Nephron progenitor cell (in vitro differentiated cells): Measurements from ENCODE around the gene RSRC1.

ENCODE experiments used
- DNase-seq: peaks from one replicate; pipeline ENCODE4 v3.0.0; 2021
- H3K27ac Mint-ChIP-seq: 2 replicates; pipeline ENCODE4 v1.8.0; 2021; ENCODE audit warnings: mild to moderate bottlenecking, moderate library complexity, mixed read lengths
- H3K27me3 Mint-ChIP-seq: 2 replicates; pipeline ENCODE4 v1.8.0; 2021; ENCODE audit warnings: mild to moderate bottlenecking, low read depth, mixed read lengths; ENCODE audit not compliant: poor library complexity
- H3K36me3 Mint-ChIP-seq: 2 replicates; pipeline ENCODE4 v1.8.0; 2021; ENCODE audit warnings: low read depth, mixed read lengths
- H3K4me1 Mint-ChIP-seq: 2 replicates; pipeline ENCODE4 v1.8.0; 2021; ENCODE audit warnings: mixed read lengths
- H3K4me3 Mint-ChIP-seq: 2 replicates; pipeline ENCODE4 v1.8.0; 2021; ENCODE audit warnings: mild to moderate bottlenecking, moderate library complexity, mixed read lengths
- H3K9me3 Mint-ChIP-seq: 2 replicates; pipeline ENCODE4 v1.8.0; 2021; ENCODE audit warnings: mild to moderate bottlenecking, moderate library complexity, mixed read lengths
- CTCF ChIP-seq: fragments of 200-600 bp; sonication (generic); IDR thresholded peaks from 2 replicates; pipeline ENCODE4 v1.5.0; 2021; ENCODE audit warnings: antibody characterized with exemption

The RSRC1 gene

GRCh38 chr3:158552124-158552523, 442.2 kb downstream of the RSRC1 start:
- H3K4me1 Mint-ChIP-seq, result no peaks in the 10 kb centered on the region
- peaks cover 12% of the 10 kb centered on the region for H3K36me3 Mint-ChIP-seq
- TF ChIP-seq CTCF, result no peak
- peaks cover 3% of the 10 kb centered on the region for H3K27me3 Mint-ChIP-seq
- H3K9me3 Mint-ChIP-seq, result peaks cover 3% of the 10 kb centered on the region
- no peak overlapping the region for H3K4me3 Mint-ChIP-seq
- no peak overlapping the region for H3K27ac Mint-ChIP-seq
- no peak for DNase-seq

DNA sequence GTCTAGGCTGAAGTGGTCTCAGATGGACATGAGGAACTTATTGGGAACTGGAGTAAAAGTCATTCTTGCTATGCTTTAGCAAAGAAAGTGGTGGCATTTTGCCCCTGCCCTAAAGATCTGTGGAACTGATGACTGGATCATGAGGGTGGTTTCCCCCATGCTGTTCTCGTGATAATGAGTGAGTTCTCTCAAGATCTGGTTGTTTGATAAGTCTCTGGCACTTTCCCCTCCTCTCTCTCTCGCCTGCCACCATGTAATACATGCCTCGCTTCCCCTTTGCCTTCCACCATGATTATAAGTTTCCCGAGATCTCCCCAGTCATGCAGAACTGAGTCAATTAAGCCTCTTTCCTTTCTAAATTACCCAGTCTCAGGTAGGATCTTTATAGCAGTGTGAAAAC, 449.6 kb downstream of the RSRC1 start:
- Mint-ChIP-seq H3K4me1 (no peaks in the 10 kb centered on the region), H3K27ac (no peak overlapping the region), H3K36me3 (no peaks in the 10 kb centered on the region), H3K27me3 (no peaks in the 10 kb centered on the region), H3K9me3 (no peaks in the 10 kb centered on the region), H3K4me3 (no peak overlapping the region)
- TF ChIP-seq CTCF, result no peak
- DNase-seq, result no peak

DNA sequence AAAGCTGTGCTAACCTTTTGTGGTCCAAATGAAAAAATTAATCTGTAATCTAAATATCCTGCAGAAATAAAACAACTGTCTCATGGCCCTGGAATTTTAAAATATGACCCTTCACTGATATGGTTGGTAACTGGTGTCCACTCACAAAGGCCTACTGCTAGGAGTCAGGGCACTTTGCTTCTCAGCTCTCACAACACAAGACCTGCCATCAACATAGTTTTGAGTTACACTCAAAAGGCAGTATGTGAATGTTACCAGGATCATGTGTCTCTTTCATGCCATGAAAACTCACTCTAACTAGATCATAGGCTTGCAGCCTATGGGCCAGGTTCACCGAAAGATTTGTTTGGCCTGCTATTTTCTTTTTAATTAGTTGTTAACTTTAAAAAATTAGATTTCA, 451.1 kb downstream of the RSRC1 start:
- H3K27ac Mint-ChIP-seq, result no peak overlapping the region
- H3K36me3 Mint-ChIP-seq, result no peaks in the 10 kb centered on the region
- H3K4me3 Mint-ChIP-seq, result no peak overlapping the region
- no peaks in the 10 kb centered on the region for H3K27me3 Mint-ChIP-seq
- DNase-seq, result no peak
- peaks cover 3% of the 10 kb centered on the region for H3K9me3 Mint-ChIP-seq
- no peaks in the 10 kb centered on the region for H3K4me1 Mint-ChIP-seq
- TF ChIP-seq CTCF, result no peak

GRCh38 chr3:158562674-158563073, 452.8 kb downstream of the RSRC1 start:
- Mint-ChIP-seq H3K4me1 (no peaks in the 10 kb centered on the region), H3K36me3 (no peaks in the 10 kb centered on the region), H3K9me3 (peaks cover 4% of the 10 kb centered on the region), H3K27me3 (peaks cover 4% of the 10 kb centered on the region), H3K4me3 (no peak overlapping the region), H3K27ac (no peak overlapping the region)
- DNase-seq, result no peak
- TF ChIP-seq CTCF, result no peak

GRCh38 chr3:158563076-158563475, 453.2 kb downstream of the RSRC1 start:
- H3K27me3 Mint-ChIP-seq, result peaks cover 6% of the 10 kb centered on the region
- DNase-seq, result no peak
- no peak overlapping the region for H3K27ac Mint-ChIP-seq
- H3K36me3 Mint-ChIP-seq, result no peaks in the 10 kb centered on the region
- no peak overlapping the region for H3K4me3 Mint-ChIP-seq
- H3K4me1 Mint-ChIP-seq, result no peaks in the 10 kb centered on the region
- TF ChIP-seq CTCF, result no peak
- H3K9me3 Mint-ChIP-seq, result peaks cover 4% of the 10 kb centered on the region

- Mint-ChIP-seq H3K4me3 (no peak overlapping the region), H3K27ac (no peak overlapping the region), H3K36me3 (no peaks in the 10 kb centered on the region), H3K27me3 (peaks cover 22% of the 10 kb centered on the region), H3K4me1 (no peaks in the 10 kb centered on the region), H3K9me3 (peaks cover 4% of the 10 kb centered on the region)
- no peak for TF ChIP-seq CTCF
- DNase-seq, result no peak
These were observed 455.2 kb downstream of the RSRC1 start for GRCh38 chr3:158565076-158565475.
